GM21825 (cell line): ENCODE data around the gene SLC2A13.

Experiments used
- ATAC-seq: cut with Tn5 transposase; IDR thresholded peaks from one replicate; pipeline ENCODE4 v1.9.1; 2021; ENCODE audit warnings: mild to moderate bottlenecking, moderate library complexity; ENCODE audit not compliant: unreplicated experiment

Gene SLC2A13

GRCh38 chr12:40002178-40003169 is 103.4 kb downstream of the SLC2A13 start:
- no peak for ATAC-seq

- ATAC-seq: no peak
Observed at GRCh38 chr12:40001406-40001805, 104.5 kb downstream of the SLC2A13 start.

DNA sequence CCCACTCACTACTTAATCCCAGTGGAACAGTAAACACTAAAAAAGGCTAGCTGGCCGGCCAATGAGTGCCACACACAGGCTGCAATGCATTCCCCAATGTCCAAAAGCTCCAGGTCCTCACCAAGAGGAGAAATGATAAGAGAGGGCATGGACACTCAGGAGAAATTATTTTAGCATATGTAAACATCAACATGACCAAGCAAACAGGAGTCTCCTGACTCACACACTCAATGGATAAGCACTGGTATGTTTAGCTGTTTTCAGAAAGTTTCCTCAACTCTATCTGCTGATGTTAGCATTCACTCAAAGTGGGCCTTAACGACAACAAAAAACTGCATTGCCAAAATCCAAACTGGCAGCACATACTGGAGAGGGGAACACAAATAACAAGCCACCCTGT is 105.0 kb downstream of the SLC2A13 start:
- ATAC-seq: no peak

DNA sequence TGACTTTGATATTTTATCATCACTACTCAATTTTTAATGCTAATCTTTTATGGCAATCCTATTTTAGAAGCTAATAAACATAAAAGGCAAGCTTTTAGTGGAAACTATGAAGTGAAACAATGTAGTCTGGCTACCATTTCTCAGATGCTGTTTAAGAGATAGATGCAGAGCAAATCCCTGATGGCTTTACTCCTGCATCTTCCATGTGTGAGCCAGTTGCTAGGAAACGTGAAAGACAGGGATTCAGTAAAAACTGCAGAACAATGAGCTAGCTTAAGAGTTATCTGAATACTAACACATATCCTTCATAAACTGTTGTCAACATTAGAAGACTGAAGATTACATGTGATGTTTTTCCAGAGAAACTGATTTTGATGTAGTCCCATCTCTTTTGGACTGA is 112.6 kb downstream of the SLC2A13 start:
- ATAC-seq: no peak

DNA sequence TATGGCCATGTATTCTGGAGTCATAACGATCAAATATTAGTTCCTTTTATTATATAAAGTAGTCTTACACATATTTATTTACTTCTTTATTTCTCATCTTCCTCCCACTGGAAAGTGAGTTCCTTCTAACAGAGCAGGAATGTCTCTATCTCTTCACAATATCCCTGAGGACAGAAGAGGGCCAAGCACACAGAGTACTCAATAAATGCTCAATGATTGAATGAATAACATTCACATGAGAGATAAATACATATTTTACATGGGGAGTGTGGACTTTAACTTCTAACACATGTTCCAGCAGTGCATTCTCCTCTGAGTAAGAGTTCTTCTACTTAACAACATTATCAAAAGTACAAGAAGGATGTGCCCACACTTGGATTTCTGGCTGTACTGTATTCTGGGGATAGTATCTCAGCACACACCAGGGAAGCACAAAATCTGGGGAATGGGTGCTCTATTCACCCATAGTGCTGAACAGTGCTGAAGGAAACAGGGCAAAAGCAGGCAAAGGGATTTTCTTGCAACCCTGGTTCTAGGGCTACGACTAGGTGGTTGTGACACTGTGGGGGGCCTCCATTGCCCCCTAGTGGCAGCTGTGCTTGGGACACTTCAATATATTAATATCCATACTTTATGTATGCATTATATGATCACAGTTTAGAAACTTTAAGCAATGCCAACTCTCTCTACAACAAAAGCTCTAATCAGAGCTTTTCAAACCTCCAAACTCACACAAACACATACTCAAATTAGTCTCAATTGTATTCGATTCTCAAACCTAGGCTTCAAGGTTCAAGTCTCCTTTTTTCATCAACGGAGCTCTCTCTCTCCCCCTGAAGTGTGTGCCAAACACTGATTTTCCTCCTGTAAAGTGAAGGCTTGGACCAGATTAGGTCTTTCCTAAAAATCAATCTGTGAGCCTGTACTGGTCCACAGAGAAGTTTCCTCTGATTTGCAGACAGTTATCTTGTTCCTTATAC is 115.5 kb downstream of the SLC2A13 start:
- ATAC-seq: peak; percentile 91

DNA sequence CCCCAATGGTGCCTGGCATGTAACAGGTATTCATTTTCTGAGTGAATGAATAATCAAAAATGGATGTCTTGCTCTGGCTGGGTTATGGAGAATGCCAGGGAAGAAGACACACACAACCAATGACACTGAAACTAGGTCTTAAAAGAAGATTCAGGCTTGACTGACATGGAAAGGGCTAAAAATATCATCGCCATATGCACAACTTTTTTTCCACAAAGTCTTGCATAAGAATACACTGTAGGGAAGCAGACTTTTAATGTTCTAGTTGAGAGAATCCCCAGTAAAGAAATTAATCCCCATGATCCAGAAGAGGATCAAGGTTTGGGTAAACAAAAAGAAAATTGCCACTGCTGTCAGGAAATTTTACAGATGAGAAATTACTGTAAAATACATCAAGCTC is 116.4 kb downstream of the SLC2A13 start:
- ATAC-seq: no peak

GRCh38 chr12:39988574-39988973 is 117.3 kb downstream of the SLC2A13 start:
- ATAC-seq: no peak

- ATAC-seq: no peak
Observed at GRCh38 chr12:39986674-39987073, 119.2 kb downstream of the SLC2A13 start.

- no peak for ATAC-seq
Observed at GRCh38 chr12:39984670-39985069, 121.2 kb downstream of the SLC2A13 start.

DNA sequence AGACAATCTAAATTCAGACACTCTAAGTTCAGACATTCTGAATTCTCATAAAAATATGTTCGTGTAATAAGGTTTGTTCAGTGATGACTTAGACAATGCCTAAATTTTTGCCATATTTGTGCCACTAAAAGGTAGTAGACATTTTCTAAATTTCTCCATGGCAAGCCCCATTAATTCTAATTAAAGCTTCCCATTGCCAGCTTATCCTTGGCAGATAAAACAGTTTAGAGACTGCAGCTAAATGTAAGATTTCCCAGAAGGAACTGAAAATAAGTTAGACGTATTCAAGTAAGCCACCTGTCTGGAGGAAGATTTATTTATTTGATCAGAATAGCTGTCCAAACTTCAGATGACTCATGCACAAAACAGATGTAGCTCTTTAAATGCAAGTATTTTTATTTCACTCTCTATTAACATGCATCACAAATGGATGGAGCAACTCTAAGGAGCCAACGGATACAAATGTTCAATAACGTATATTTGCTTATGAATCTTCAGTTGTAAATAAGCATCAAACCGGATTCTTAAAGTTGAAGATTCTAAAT is 130.4 kb downstream of the SLC2A13 start:
- no peak for ATAC-seq

DNA sequence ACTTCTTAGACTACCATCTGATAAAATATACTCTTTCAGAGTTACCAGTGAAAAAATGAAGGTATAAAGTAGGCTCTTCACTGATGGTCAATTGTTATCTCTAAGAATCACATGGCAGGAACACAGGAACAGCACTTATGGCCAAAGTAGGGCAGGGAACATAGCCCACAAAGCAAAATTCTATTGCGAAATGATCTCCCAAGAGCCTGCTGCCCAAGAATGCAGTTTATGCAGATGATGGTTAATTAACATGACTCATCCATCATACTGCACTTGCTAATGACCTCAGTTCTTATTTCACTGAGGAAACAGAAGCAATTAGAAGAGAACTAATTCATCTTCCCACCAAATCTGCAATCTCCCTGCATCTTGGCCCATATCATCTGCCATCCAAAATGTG is 133.8 kb downstream of the SLC2A13 start:
- no peak for ATAC-seq

DNA sequence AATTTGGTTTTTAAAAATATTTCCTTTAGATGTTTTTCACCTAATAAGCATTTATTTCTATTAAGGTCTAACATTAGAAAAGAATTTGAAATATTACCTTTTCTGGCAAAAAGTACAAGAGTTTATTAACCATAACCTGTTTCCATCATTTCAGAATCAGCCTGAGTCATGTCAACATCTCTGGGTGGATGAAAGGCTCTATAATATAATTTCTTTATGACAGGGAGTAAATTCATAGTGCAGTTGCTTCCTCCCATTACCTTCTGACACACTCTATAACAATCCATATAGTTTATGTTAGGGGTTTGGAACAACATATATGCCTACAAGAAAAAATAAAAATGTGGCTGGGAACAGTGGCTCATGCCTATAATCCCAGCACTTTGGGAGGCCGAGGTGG is 134.5 kb downstream of the SLC2A13 start:
- no peak for ATAC-seq

DNA sequence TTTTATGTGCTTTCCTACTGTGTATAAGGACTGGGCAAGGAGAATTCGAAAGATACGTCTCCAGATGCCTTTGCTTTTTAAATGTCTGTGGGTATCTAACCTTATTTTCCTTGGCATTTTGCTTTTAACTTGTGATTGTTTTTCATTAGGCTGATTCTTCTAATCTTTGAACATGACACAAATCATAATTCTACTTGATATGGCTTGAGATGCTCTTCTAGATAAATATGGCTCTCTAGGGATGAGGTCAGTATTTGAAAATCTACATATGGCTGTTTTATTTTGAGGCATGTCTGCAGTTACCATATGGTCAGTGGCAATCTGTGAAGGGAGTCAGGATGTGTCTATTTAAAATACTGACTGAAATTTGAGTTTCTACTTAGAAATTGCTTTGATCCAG is 139.2 kb downstream of the SLC2A13 start:
- no peak for ATAC-seq

DNA sequence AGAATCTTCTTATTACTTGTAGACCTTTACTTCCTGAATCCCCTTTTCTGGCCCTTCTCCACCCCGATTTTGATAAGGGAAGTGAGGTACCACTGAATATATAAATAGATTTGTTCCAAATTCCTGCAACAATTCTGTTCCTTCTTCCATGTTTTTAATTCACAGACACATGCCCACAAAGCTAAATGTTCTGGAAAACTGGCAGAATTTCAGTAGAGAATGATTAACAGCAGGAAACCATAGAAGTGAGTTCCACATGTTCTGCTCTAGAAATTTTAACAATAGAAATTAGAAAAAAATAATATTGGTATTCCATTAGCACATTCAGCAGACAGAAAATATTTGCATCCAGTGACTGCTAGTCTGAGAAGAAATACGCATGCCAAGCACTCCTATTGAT is 139.6 kb downstream of the SLC2A13 start:
- ATAC-seq: no peak

- no peak for ATAC-seq
Observed at GRCh38 chr12:39959467-39959866, 146.4 kb downstream of the SLC2A13 start.

- no peak for ATAC-seq
Observed at GRCh38 chr12:39959031-39959430, 146.8 kb downstream of the SLC2A13 start.

DNA sequence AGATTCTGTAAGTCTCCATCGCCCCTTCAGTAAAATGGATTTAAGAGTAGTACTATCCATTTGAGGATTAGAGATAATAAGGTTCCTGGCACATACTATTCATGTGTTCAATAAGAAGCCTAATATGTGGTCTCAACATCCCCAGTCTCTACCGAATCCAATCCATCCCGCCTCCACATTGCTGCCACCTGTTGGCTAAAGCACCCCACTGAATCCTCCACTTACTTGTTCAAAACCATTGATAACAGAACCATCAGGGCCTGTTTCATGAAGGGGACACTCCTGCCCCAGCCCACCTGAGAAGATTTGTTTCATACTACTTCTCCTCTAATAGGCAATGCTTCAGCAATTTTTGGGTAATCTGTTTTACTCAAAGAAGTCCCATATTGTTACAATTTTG is 147.5 kb downstream of the SLC2A13 start:
- no peak for ATAC-seq

DNA sequence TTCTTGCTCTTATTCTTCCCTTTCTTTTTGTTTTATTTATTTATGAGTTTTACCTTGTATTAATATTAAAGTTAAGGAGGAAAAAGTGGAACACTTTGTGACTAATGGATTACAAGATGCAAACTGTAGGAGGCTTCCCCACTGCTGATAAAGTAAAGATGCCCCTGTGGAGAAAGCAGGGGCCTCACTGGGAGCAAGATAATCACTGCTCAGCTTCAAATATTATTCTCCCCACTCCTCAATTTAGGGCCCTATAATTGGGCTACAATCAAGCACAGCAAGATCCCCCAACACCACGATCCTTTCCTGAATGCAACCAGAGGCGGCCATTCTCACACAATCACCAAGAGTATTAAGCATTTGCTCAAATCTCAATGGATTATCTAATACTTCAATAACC is 149.2 kb downstream of the SLC2A13 start:
- no peak for ATAC-seq

DNA sequence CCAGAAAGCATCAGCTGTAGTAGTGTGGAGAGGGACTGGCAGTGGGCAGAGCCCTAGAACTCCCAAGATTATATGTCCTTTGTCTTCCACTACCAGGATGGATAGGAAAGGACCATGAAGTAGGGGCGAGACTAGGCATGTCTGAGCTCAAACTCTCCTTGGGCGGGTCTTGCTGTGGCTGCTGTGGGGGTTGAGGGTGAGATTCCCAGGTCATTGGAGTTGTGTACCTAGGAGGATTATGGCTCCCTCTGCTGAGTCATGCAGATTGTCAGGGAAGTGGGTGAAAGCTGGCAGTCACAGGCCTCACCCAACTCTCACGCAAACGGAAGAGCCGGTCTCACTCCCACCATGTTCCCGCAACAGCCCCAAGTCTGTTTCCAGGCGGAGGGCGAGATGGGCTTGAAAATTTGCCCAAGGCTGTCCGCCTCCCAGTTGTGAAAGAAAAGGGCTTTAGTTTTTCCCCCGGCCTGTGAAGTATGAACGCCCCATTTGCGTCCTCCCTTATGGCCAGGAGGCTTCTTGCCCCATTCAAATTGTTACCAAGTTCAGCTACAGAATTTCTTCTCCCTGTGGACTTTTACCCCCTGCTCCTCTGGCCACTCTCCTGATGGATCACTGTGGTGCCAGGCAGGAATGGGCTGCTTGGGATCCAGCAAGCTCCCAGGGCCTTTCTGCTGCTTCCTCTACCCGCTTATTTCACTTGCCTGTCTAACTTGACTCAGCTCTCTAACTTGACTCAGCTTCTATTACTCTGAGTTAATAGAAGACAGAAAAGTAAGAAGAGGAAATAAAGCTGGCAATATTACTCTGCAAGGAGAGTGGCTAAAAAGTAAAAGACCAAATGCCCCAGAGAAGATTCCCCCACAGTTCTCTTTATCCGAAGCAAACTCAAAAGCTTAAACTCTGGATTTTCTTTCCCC is 159.3 kb downstream of the SLC2A13 start:
- ATAC-seq: no peak

DNA sequence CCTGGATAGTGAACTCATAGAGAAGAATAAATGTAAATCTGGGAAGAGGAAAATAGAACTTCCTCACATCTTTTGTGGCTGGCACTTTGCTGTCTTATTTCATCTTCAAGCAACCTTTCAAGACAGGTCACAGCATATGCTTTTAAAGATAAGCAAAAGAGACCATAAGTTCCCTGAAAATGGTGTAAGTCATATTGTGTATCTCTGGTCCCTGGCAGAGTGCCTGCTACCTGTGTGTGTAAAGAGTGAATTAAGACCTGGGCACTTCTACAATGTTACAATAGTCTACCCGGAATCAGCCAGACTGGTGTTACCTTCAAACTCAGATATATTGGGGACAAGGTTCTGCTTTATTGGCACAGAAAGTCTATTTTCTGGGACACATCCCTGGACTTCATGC is 168.8 kb downstream of the SLC2A13 start:
- ATAC-seq: no peak
